Heart right ventricle (tissue), 16 donors: ENCODE results near the gene MYH14. TPM values are rescaled to one million over a fixed set of nuclear protein-coding genes. Genes with fewer than 3 reads are reported as not detected.

Source experiments
- ATAC-seq, 8 donors: fragments of 200-7000 bp; cut with Tn5 transposase; one replicate each; pipeline ENCODE4 v1.9.1; 2020; ENCODE audit warnings: mild to moderate bottlenecking in 8 of 8, moderate library complexity in 8 of 8, moderate number of reproducible peaks in 1 of 8
- DNase-seq, 2 donors: peaks; one replicate each; pipeline ENCODE4 v3.0.0-alpha.2; 2020
- H3K27ac ChIP-seq, 10 donors: fragments of 200-600 bp; sonication (generic) in 2 of 10; one replicate each; pipeline versions ENCODE4 v1.5.0 to v1.8.0; 2020 to 2022; ENCODE audit warnings: mild to moderate bottlenecking in 3 of 10
- H3K27me3 ChIP-seq, 7 donors: fragments of 200-600 bp; one replicate each; pipeline ENCODE4 v1.8.0; 2021 to 2022; ENCODE audit warnings: mild to moderate bottlenecking in 2 of 7
- H3K36me3 ChIP-seq, 9 donors: fragments of 200-600 bp; sonication (generic) in 1 of 9; one replicate each; pipeline versions ENCODE4 v1.5.0 to v1.8.0; 2020 to 2022; ENCODE audit warnings: mild to moderate bottlenecking in 2 of 9
- H3K4me1 ChIP-seq, 9 donors: fragments of 200-600 bp; sonication (generic) in 1 of 9; one replicate each; pipeline versions ENCODE4 v1.5.0 to v1.8.0; 2020 to 2022; ENCODE audit warnings: mild to moderate bottlenecking in 4 of 9
- H3K4me3 ChIP-seq, 10 donors: fragments of 200-600 bp; sonication (generic) in 2 of 10; one replicate each; pipeline versions ENCODE4 v1.5.0 to v1.8.0; 2020 to 2022; ENCODE audit warnings: mild to moderate bottlenecking in 7 of 10, moderate library complexity in 2 of 10
- H3K9me3 ChIP-seq, 11 donors: fragments of 200-600 bp in 10 of 11; sonication (generic) in 2 of 11; one replicate each; pipeline versions ENCODE4 v1.5.0 to v1.8.0; 2013 to 2022; ENCODE audit warnings: mild to moderate bottlenecking in 2 of 11, control low read depth in 1 of 11, moderate library complexity in 1 of 11
- WGBS, 2 donors: extraction: QIAGEN DNeasy Blood & Tissue Kit; methylation state at CpG; one replicate each; pipeline ENCODE4 v1.1.7; 2013; ENCODE audit warnings: inconsistent platforms in 1 of 2; 5-methylcytosine and 5-hydroxymethylcytosine counted together
- intact Hi-C, 10 donors: fragments of 100-400 bp; cut with DNase I; formaldehyde crosslinking; loops; one replicate each; pipeline versions ENCODE4 v1.11.1 to v1.14.2; 2022
- polyA plus RNA-seq, 2 donors: library from polyadenylated mRNA; stranded (reverse); fragments of 200-250 nt; gene quantifications; one replicate each; pipeline ENCODE4 v1.2.3, GENCODE V29; 2013
- total RNA-seq, 10 donors: library from RNA; stranded (reverse); fragmentation: NEBNext Ultra II Directional in 3 of 10; extraction: Animal tissue kit (Norgen Biotek cat#: 25700) in 3 of 10; gene quantifications; one replicate each; pipeline versions ENCODE4 v1.2.1 to v1.2.4, GENCODE V29; 2021 to 2023
- TF ChIP-seq, protein P1 (sequence below), 9 donors: fragments of 200-600 bp; sonication (generic) in 2 of 9; IDR thresholded peaks; one replicate each; pipeline versions ENCODE4 v1.5.0 to v1.8.0; 2021 to 2022; ENCODE audit warnings: antibody characterized with exemption in 9 of 9, mild to moderate bottlenecking in 5 of 9, moderate library complexity in 1 of 9
- donor health status: Arrhythmogenic right ventricular cardiomyopathy.
- donor health status: ischemic (EF 13 %, LVEDD 7.1; RV severe dilation, severe dysfunction).
- donor health status: healthy with polysubstance abuse.
- donor health status: DM: no; HTN: yes; CAD: no.
- donor health status: DM: no; HTN: no; CAD: no.
- donor health status: ischemic (EF 25% LVEDD 6.9; RV normal size, moderate dysfunction).
- donor health status: ischemic (EF 25% LVEDD 5.7; RV mildly dilated, moderate dysfunction).
- donor health status: healthy.
- donor health status: DM: yes; HTN: yes; CAD: no.
- donor health status: Ischemic cardiomyopathy.
- donor health status: ischemic (EF 35%, LVEDD 5.7; RV mildly dilated, moderate dysfunction).
- donor health status: nonischemic (EF 11% LVEDD 7.7; RV severe dilation, severe dysfunction).
- donor health status: DM: yes; HTN: yes; CAD: no.
- donor health status: PGD.
- donor health status: ischemic (EF 29% LVEDD 5.4; RV normal size, mild dysfunction).
- donor health status: nonischemic (EF 23%, LVEDD 6.1; RV moderate dilation, normal function).

MYH14 gene
- total and polyA plus RNA-seq, 12 donors, result 29.3 to 149 (median 102) TPM

DNA sequence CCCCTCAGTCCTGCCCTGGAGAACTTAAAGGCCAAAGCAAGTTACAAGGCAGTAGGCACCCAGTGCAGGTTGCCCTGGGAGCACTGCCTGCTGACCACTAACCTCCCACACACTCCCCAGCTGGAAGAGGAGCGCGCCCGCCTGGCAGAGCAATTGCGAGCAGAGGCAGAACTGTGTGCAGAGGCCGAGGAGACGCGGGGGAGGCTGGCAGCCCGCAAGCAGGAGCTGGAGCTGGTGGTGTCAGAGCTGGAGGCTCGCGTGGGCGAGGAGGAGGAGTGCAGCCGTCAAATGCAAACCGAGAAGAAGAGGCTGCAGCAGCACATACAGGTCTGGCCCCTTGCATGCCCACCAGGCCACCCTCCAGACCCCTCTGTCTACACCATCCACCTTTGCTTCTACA, 64.6 kb downstream of the MYH14 start:
- intact Hi-C loops, result no loop called here
- no peak overlapping the region for H3K4me3 ChIP-seq

DNA sequence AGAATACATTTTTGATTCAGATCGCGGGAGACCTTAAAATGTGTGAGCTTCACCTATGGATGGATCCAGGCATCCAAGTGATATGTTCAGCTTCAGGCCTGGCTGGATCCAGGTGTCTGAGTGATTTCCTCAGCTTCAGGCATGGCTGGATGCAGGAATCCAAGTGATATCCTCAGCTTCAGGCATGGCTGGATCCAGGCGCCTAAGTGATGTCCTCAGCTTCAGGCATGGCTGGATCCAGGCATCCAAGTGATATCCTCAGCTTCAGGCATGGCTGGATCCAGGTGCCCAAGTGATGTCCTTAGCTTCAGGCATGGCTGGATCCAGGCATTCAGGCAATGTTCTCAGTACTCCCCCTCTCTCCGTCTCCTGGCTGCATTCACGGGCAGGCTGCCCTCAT, 65.1 kb downstream of the MYH14 start:
- intact Hi-C loops, result no loop called here

More for the DNA sequence above, 64.6 kb downstream of the MYH14 start:
- H3K4me1 ChIP-seq, result peaks cover 0 to 6% (median 0%) of the 10 kb centered on the region in 9 donors
- no peak for ATAC-seq
- no peak overlapping the region for H3K27ac ChIP-seq
- H3K9me3 ChIP-seq, result no peaks in the 10 kb centered on the region
- no peaks in the 10 kb centered on the region for H3K27me3 ChIP-seq
- peaks cover 0 to 30% (median 0%) of the 10 kb centered on the region in 9 donors for H3K36me3 ChIP-seq
- WGBS, 2 donors, result 69 to 84% methylated on average over 13 of the region's 13 CpGs
- TF ChIP-seq, protein P1, sequence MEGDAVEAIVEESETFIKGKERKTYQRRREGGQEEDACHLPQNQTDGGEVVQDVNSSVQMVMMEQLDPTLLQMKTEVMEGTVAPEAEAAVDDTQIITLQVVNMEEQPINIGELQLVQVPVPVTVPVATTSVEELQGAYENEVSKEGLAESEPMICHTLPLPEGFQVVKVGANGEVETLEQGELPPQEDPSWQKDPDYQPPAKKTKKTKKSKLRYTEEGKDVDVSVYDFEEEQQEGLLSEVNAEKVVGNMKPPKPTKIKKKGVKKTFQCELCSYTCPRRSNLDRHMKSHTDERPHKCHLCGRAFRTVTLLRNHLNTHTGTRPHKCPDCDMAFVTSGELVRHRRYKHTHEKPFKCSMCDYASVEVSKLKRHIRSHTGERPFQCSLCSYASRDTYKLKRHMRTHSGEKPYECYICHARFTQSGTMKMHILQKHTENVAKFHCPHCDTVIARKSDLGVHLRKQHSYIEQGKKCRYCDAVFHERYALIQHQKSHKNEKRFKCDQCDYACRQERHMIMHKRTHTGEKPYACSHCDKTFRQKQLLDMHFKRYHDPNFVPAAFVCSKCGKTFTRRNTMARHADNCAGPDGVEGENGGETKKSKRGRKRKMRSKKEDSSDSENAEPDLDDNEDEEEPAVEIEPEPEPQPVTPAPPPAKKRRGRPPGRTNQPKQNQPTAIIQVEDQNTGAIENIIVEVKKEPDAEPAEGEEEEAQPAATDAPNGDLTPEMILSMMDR (IDR thresholded peaks at IDR 0.05), result no peak
- no peak for DNase-seq

DNA sequence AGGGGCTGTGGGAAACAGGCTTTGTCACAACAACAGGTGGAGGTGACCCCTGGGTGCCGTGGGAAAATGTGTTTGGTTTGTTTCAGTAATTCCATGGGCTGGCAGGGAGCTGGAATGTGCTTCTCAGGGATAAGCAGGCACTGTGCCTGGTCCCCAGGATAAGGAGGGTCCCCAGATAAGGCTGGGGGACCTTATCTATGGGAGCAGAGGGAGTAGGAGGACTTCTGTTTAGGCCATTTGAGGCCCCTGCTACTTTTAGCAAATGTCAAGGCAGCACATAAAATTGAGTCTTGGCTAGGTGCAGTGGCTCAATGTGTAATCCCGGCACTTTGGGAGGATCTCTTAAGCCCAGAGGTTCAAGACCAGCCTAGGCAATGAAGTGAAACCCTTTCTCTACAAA, 66.2 kb downstream of the MYH14 start:
- no peaks in the 10 kb centered on the region for H3K27me3 ChIP-seq
- ATAC-seq (peak in 1 of 8 donors; percentile 62), DNase-seq (no peak)
- TF ChIP-seq, protein P1 (IDR thresholded peaks at IDR 0.05), result no peak
- H3K36me3 ChIP-seq, result peaks cover 0 to 34% (median 0%) of the 10 kb centered on the region in 9 donors
- WGBS, 2 donors, result 31 to 36% methylated on average over 2 of the region's 2 CpGs
- H3K27ac ChIP-seq, result peak overlapping the region in 1 of 10 donors; percentile 13
- peaks cover 0 to 6% (median 0%) of the 10 kb centered on the region in 9 donors for H3K4me1 ChIP-seq
- intact Hi-C loops, result no loop called here
- H3K4me3 ChIP-seq, result no peak overlapping the region
- H3K9me3 ChIP-seq, result no peaks in the 10 kb centered on the region

More for the DNA sequence above, 65.1 kb downstream of the MYH14 start:
- no peak overlapping the region for H3K4me3 ChIP-seq
- H3K27me3 ChIP-seq, result no peaks in the 10 kb centered on the region
- 93 to 95% methylated on average over 5 of the region's 5 CpGs for WGBS, 2 donors
- peaks cover 0 to 6% (median 0%) of the 10 kb centered on the region in 9 donors for H3K4me1 ChIP-seq
- H3K27ac ChIP-seq, result no peak overlapping the region
- DNase-seq (no peak), ATAC-seq (no peak)
- no peaks in the 10 kb centered on the region for H3K9me3 ChIP-seq
- TF ChIP-seq, protein P1 (IDR thresholded peaks at IDR 0.05), result no peak
- peaks cover 0 to 30% (median 0%) of the 10 kb centered on the region in 9 donors for H3K36me3 ChIP-seq

DNA sequence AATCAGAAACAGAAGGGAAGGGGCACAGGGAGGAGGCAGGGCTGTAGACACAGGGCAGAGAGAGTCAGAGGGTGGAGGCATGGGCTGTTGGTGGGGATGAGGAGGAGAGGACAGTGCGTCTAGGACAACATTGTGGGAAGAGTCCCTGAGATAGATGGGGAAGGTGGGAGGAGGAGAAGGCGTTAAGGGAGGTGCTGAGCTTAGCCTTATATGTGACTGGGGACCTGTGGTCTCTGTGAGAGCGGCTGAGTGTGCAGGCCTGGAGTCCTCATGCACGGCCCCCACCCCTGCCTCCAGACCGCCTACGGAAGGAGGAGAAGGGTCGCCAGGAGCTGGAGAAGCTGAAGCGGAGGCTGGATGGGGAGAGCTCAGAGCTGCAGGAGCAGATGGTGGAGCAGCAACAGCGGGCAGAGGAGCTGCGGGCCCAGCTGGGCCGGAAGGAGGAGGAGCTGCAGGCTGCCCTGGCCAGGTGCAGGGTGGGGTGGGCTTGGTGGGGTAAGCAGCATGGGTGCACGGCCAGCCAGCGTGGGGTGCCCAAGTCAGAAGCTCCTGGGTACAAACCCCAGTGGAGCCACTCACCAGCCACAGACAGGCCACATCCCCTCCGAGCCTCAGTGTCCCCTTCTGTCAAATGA, 69.0 kb downstream of the MYH14 start:
- Histone ChIP-seq H3K4me3 (no peak overlapping the region), H3K27me3 (no peaks in the 10 kb centered on the region), H3K27ac (no peak overlapping the region), H3K9me3 (no peaks in the 10 kb centered on the region), H3K36me3 (peaks cover 0 to 56% (median 0%) of the 10 kb centered on the region in 9 donors), H3K4me1 (peaks cover 0 to 6% (median 0%) of the 10 kb centered on the region in 9 donors)
- 74 to 81% methylated on average over 14 of the region's 14 CpGs for WGBS, 2 donors
- DNase-seq, result no peak
- intact Hi-C loops, result no loop called here
- TF ChIP-seq, protein P1 (IDR thresholded peaks at IDR 0.05), result no peak
- peak in 1 of 8 donors; percentile 14 for ATAC-seq
